Activated B cell treated with CpG ODN at 0.5 μM for 24 hours (primary cell): ENCODE data around the gene ANGEL2. TPM values are rescaled to one million over a fixed set of nuclear protein-coding genes. Genes with fewer than 3 reads are reported as not detected.
"Not testable (repeated sequence)": the region's sequence is repeated elsewhere in the genome, so short reads cannot be mapped to it uniquely, and the experiment has no call there.

Experiments
- ATAC-seq: fragments of 200-7000 bp; cut with Tn5 transposase; one replicate; pipeline ENCODE4 v1.10.0; 2021; ENCODE audit warnings: low read depth, mild to moderate bottlenecking, moderate library complexity
- CTCF ChIA-PET: fragments of 350-600 bp; sonication (Branson Sonifier 250); formaldehyde crosslinking; loops from one replicate; lab custom pipeline; 2021; ENCODE audit warnings: antibody characterized with exemption; lab: Charles Lee
- POLR2A ChIA-PET: fragments of 350-600 bp; sonication (Branson Sonifier 250); formaldehyde crosslinking; loops from one replicate; lab custom pipeline; 2021; ENCODE audit warnings: antibody characterized with exemption; lab: Charles Lee
- DNase-seq: peaks from one replicate; pipeline ENCODE4 v3.0.0; 2022
- H3K27ac Mint-ChIP-seq: one replicate; pipeline ENCODE4 v1.8.0; 2020; ENCODE audit warnings: mixed read lengths
- H3K27me3 Mint-ChIP-seq: one replicate; pipeline ENCODE4 v1.8.0; 2021; ENCODE audit warnings: mixed read lengths
- H3K36me3 Mint-ChIP-seq: one replicate; pipeline ENCODE4 v1.8.0; 2021; ENCODE audit warnings: low read depth, mixed read lengths
- H3K4me1 Mint-ChIP-seq: one replicate; pipeline ENCODE4 v1.8.0; 2021; ENCODE audit warnings: mixed read lengths
- H3K4me3 Mint-ChIP-seq: one replicate; pipeline ENCODE4 v1.8.0; 2020; ENCODE audit warnings: mild to moderate bottlenecking, mixed read lengths
- H3K9me3 Mint-ChIP-seq: one replicate; pipeline ENCODE4 v1.8.0; 2020; ENCODE audit warnings: mixed read lengths
- intact Hi-C: fragments of 100-400 bp; cut with micrococcal nuclease; formaldehyde crosslinking; loops from one replicate; pipeline ENCODE4 v1.15.1; 2024
- total RNA-seq: library from RNA; stranded (reverse); gene quantifications from 2 replicates; pipeline ENCODE4 v1.2.3, GENCODE V29; 2022
- TF ChIP-seq, protein P1 (sequence below): fragments of 200-600 bp; IDR thresholded peaks from one replicate; pipeline ENCODE4 v1.8.0; 2022; ENCODE audit warnings: antibody characterized with exemption, mild to moderate bottlenecking

ANGEL2 gene
- total RNA-seq, 1 donor from 2014 or later = 63.3 TPM

DNA sequence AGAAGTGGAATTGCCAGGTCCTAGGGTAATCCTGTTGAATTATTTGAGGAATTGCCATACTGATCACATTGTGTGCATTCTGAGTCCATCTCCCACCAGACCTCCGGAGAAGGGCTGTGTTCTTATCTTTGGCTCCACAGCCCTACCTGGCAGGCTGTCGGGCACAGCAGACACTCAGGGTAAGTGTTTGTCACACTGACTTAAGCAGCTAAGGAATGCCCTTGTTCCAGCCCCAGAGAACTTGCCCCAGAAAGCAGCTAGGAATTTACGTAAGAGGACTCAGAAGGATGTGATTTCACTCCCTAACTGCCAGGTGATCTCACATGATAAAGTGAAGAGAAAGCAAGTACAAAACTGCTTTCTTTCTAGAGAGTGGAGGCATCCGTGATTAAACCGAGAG is 44.4 kb downstream of the ANGEL2 start:
- H3K4me1 Mint-ChIP-seq = no peaks in the 10 kb centered on the region
- no peaks in the 10 kb centered on the region for H3K27me3 Mint-ChIP-seq
- DNase-seq (no peak), ATAC-seq (no peak)
- H3K36me3 Mint-ChIP-seq = no peaks in the 10 kb centered on the region
- ChIA-PET POLR2A (no interaction called here), CTCF (no interaction called here)
- TF ChIP-seq, protein P1, sequence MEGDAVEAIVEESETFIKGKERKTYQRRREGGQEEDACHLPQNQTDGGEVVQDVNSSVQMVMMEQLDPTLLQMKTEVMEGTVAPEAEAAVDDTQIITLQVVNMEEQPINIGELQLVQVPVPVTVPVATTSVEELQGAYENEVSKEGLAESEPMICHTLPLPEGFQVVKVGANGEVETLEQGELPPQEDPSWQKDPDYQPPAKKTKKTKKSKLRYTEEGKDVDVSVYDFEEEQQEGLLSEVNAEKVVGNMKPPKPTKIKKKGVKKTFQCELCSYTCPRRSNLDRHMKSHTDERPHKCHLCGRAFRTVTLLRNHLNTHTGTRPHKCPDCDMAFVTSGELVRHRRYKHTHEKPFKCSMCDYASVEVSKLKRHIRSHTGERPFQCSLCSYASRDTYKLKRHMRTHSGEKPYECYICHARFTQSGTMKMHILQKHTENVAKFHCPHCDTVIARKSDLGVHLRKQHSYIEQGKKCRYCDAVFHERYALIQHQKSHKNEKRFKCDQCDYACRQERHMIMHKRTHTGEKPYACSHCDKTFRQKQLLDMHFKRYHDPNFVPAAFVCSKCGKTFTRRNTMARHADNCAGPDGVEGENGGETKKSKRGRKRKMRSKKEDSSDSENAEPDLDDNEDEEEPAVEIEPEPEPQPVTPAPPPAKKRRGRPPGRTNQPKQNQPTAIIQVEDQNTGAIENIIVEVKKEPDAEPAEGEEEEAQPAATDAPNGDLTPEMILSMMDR = no peak
- intact Hi-C loops = no loop called here
- H3K9me3 Mint-ChIP-seq = no peaks in the 10 kb centered on the region
- H3K27ac Mint-ChIP-seq = no peak overlapping the region
- no peak overlapping the region for H3K4me3 Mint-ChIP-seq

- TF ChIP-seq, protein P1 = no peak
- H3K27ac Mint-ChIP-seq = no peak overlapping the region
- POLR2A ChIA-PET = no interaction called here
Observed at GRCh38 chr1:212970085-212970484, 45.6 kb downstream of the ANGEL2 start.

GRCh38 chr1:212968368-212968863 is 47.3 kb downstream of the ANGEL2 start:
- Mint-ChIP-seq H3K27me3 (no peaks in the 10 kb centered on the region), H3K4me3 (no peak overlapping the region), H3K4me1 (no peaks in the 10 kb centered on the region), H3K36me3 (no peaks in the 10 kb centered on the region), H3K27ac (no peak overlapping the region), H3K9me3 (no peaks in the 10 kb centered on the region)
- ATAC-seq (no peak), DNase-seq (no peak)
- intact Hi-C loops = no loop called here
- CTCF ChIA-PET = interaction anchor here (0.6 to 2.2 kb wide), 3 partner anchors 14 to 72 kb away, joined by 3 to 6 read pairs (median 4); no protein-coding TSS in a partner anchor
- POLR2A ChIA-PET = no interaction called here
- TF ChIP-seq, protein P1 = no peak

More at GRCh38 chr1:212970085-212970484, 45.6 kb downstream of the ANGEL2 start:
- H3K27me3 Mint-ChIP-seq = no peaks in the 10 kb centered on the region
- ATAC-seq = no peak
- no peaks in the 10 kb centered on the region for H3K4me1 Mint-ChIP-seq
- no peaks in the 10 kb centered on the region for H3K36me3 Mint-ChIP-seq
- no peak for DNase-seq
- no peaks in the 10 kb centered on the region for H3K9me3 Mint-ChIP-seq
- CTCF ChIA-PET = no interaction called here
- H3K4me3 Mint-ChIP-seq = no peak overlapping the region
- intact Hi-C loops = no loop called here

DNA sequence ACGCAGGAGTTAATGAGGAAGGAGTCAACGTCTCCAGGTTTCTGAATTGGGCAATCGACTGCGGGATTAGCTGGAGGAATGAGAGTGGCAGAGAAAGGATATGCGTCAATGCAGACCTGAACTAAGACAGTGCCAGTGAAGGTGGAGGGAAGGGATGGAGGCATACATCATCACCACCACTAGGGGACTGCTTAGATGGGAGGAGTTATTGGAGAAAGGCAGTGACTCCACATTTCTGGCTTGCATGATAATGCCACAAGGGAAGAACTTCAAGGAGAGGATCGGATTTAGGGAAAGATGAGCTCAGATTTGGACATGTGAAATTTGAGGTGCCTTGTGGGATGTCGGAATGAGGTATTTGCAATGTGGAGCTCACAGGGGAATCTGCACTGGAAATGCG is 47.9 kb downstream of the ANGEL2 start:
- ChIA-PET CTCF (interaction anchor here (2.0 to 2.2 kb wide), 2 partner anchors 13 to 27 kb away, joined by 4 to 6 read pairs; no protein-coding TSS in a partner anchor), POLR2A (interaction anchor here (0.6 kb wide), 1 partner anchor 173 kb away, joined by 3 read pairs; no protein-coding TSS in a partner anchor)
- Mint-ChIP-seq H3K4me3 (no peak overlapping the region), H3K4me1 (no peaks in the 10 kb centered on the region), H3K36me3 (no peaks in the 10 kb centered on the region), H3K27ac (no peak overlapping the region), H3K27me3 (no peaks in the 10 kb centered on the region), H3K9me3 (no peaks in the 10 kb centered on the region)
- intact Hi-C loops = no loop called here
- no peak for ATAC-seq
- TF ChIP-seq, protein P1 = no peak
- no peak for DNase-seq

DNA sequence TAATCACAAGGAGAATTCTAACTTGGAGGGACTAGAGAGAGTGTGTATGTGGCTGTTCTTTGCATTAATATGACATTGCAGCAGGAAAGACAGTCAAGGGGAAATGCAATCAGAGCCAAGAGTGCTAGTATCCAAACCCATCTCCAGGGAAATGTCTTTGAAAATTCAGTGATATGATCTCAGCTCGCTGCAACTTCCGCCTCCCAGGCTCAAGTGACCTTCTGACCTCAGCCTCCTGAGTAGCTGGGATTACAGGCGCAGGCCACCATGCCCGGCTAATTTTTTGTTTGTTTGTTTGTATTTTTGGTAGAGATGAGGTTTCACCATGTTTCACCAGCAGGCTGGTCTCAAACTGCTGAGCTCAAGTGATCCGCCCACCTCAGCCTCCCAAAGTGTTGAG is 49.1 kb downstream of the ANGEL2 start:
- H3K36me3 Mint-ChIP-seq = no peaks in the 10 kb centered on the region
- TF ChIP-seq, protein P1 = no peak
- POLR2A ChIA-PET = no interaction called here
- no peaks in the 10 kb centered on the region for H3K4me1 Mint-ChIP-seq
- H3K27me3 Mint-ChIP-seq = no peaks in the 10 kb centered on the region
- intact Hi-C loops = no loop called here
- H3K4me3 Mint-ChIP-seq = no peak overlapping the region
- CTCF ChIA-PET = interaction anchor here (0.6 to 2.2 kb wide), 3 partner anchors 12 to 28 kb away, joined by 3 to 6 read pairs (median 4); no protein-coding TSS in a partner anchor
- H3K27ac Mint-ChIP-seq = no peak overlapping the region
- ATAC-seq = no peak
- no peaks in the 10 kb centered on the region for H3K9me3 Mint-ChIP-seq
- DNase-seq = no peak

DNA sequence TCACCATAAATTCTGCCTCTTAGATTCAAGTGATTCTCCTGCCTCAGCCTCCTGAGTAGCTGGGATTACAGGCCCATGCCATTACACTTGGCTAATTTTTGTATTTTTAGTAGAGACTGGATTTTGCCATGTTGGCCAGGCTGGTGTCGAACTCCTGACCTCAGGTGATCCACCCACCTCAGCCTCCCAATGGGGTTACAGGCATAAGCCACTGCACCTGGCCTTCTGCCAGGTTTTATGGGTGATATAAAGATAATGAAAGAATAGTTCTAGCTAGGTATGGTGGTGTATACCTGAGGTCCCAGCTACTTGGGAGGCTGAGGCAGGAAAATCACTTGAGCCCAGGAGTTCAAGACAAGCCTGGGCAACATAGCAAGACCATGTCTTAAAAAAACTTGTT is 50.7 kb downstream of the ANGEL2 start:
- DNase-seq, POLR2A ChIA-PET, H3K4me3 Mint-ChIP-seq, CTCF ChIA-PET, intact Hi-C loops, H3K4me1 Mint-ChIP-seq, ATAC-seq, H3K27ac Mint-ChIP-seq, H3K36me3 Mint-ChIP-seq, H3K27me3 Mint-ChIP-seq, H3K9me3 Mint-ChIP-seq: not testable (repeated sequence)
